ENCODE data around the gene MAPT.
"Not testable (repeated sequence)": the region's sequence is repeated elsewhere in the genome, so short reads cannot be mapped to it uniquely, and the experiment has no call there.

The MAPT gene

GRCh38 chr17:45900723-45901415 is 6.5 kb downstream of the MAPT start:
- DNase-seq (ENCODE audit: low spot score): no peak

- no peak for DNase-seq (ENCODE audit: low spot score)
Measured at GRCh38 chr17:45902892-45903346, 8.6 kb downstream of the MAPT start.

- DNase-seq (ENCODE audit: low spot score): no peak
Measured at GRCh38 chr17:45904866-45905265, 10.5 kb downstream of the MAPT start.

GRCh38 chr17:45905814-45906213 is 11.5 kb downstream of the MAPT start:
- no peak for DNase-seq (ENCODE audit: low spot score)

- no peak for DNase-seq (ENCODE audit: low spot score)
Measured at GRCh38 chr17:45906237-45906636, 11.9 kb downstream of the MAPT start.

GRCh38 chr17:45906927-45907622 is 12.7 kb downstream of the MAPT start:
- DNase-seq (ENCODE audit: low spot score): no peak

- no peak for DNase-seq (ENCODE audit: low spot score)
Measured at GRCh38 chr17:45907750-45908395, 13.5 kb downstream of the MAPT start.

- no peak for DNase-seq (ENCODE audit: low spot score)
Measured at GRCh38 chr17:45908460-45908859, 14.1 kb downstream of the MAPT start.

GRCh38 chr17:45908935-45909334 is 14.6 kb downstream of the MAPT start:
- DNase-seq (ENCODE audit: low spot score): no peak

- no peak for DNase-seq (ENCODE audit: low spot score)
Measured at GRCh38 chr17:45910667-45911066, 16.3 kb downstream of the MAPT start.

- no peak for DNase-seq (ENCODE audit: low spot score)
Measured at GRCh38 chr17:45912319-45912718, 18.0 kb downstream of the MAPT start.

- DNase-seq (ENCODE audit: low spot score): not testable (repeated sequence)
Measured at GRCh38 chr17:45913030-45913429, 18.7 kb downstream of the MAPT start.

- DNase-seq (ENCODE audit: low spot score): no peak
Measured at GRCh38 chr17:45914047-45914717, 19.8 kb downstream of the MAPT start.

GRCh38 chr17:45915263-45915662 is 20.9 kb downstream of the MAPT start:
- DNase-seq (ENCODE audit: low spot score): no peak

- DNase-seq (ENCODE audit: low spot score): no peak
Measured at GRCh38 chr17:45917081-45917480, 22.7 kb downstream of the MAPT start.

- no peak for DNase-seq (ENCODE audit: low spot score)
Measured at GRCh38 chr17:45918241-45918745, 23.9 kb downstream of the MAPT start.

GRCh38 chr17:45919136-45919535 is 24.8 kb downstream of the MAPT start:
- DNase-seq (ENCODE audit: low spot score): no peak

GRCh38 chr17:45920083-45920482 is 25.7 kb downstream of the MAPT start:
- DNase-seq (ENCODE audit: low spot score): no peak

GRCh38 chr17:45923511-45924268 is 29.3 kb downstream of the MAPT start:
- no peak for DNase-seq (ENCODE audit: low spot score)

- no peak for DNase-seq (ENCODE audit: low spot score)
Measured at GRCh38 chr17:45924332-45924820, 30.0 kb downstream of the MAPT start.

GRCh38 chr17:45925311-45925710 is 31.0 kb downstream of the MAPT start:
- no peak for DNase-seq (ENCODE audit: low spot score)
